ENCODE measurements around the gene INTS3. TPM values are rescaled to one million over a fixed set of nuclear protein-coding genes. Genes with fewer than 3 reads are reported as not detected.
"Not testable (repeated sequence)": the region's sequence is repeated elsewhere in the genome, so short reads cannot be mapped to it uniquely, and the experiment has no call there.

The INTS3 gene
- total RNA-seq, 1 donor from 2014 or later: 21.9 TPM

- peak; percentile 83 for DNase-seq (ENCODE audit: low spot score)
Measured at GRCh38 chr1:153775458-153776327, 47.8 kb downstream of the INTS3 start.

GRCh38 chr1:153776352-153776751, 48.5 kb downstream of the INTS3 start:
- ATAC-seq: no peak
- no peak for DNase-seq (ENCODE audit: low spot score)

More at GRCh38 chr1:153775458-153776327, 47.8 kb downstream of the INTS3 start:
- ATAC-seq: peak; percentile 66

- ATAC-seq (no peak), DNase-seq (ENCODE audit: low spot score) (no peak)
Measured at GRCh38 chr1:153776845-153777370, 49.1 kb downstream of the INTS3 start.

GRCh38 chr1:153777648-153778047, 49.8 kb downstream of the INTS3 start:
- peak; percentile 92 for DNase-seq (ENCODE audit: low spot score)
- peak; percentile 55 for ATAC-seq

DNA sequence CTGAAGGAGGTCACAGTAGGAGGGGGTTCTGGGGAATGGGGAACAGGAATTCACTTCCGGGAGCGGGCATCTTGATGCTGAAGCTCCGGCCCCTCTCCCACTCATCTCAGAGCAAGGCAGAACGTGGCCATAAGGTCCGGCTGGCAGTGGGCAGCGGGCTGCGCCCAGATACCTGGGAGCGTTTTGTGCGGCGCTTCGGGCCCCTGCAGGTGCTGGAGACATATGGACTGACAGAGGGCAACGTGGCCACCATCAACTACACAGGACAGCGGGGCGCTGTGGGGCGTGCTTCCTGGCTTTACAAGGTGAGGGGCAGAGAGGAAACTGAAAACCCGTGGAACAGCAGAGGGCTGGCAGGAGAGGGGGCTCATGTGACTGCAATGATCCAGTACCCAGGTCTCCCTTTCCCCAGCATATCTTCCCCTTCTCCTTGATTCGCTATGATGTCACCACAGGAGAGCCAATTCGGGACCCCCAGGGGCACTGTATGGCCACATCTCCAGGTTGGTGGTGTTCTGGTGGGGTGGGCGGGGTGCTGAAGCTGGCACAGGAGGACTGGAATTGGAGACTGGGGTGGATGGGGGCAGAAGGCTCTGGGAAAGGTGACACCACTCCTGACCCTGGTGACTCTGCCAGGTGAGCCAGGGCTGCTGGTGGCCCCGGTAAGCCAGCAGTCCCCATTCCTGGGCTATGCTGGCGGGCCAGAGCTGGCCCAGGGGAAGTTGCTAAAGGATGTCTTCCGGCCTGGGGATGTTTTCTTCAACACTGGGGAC, 50.4 kb downstream of the INTS3 start:
- ATAC-seq (no peak), DNase-seq (ENCODE audit: low spot score) (no peak)

DNA sequence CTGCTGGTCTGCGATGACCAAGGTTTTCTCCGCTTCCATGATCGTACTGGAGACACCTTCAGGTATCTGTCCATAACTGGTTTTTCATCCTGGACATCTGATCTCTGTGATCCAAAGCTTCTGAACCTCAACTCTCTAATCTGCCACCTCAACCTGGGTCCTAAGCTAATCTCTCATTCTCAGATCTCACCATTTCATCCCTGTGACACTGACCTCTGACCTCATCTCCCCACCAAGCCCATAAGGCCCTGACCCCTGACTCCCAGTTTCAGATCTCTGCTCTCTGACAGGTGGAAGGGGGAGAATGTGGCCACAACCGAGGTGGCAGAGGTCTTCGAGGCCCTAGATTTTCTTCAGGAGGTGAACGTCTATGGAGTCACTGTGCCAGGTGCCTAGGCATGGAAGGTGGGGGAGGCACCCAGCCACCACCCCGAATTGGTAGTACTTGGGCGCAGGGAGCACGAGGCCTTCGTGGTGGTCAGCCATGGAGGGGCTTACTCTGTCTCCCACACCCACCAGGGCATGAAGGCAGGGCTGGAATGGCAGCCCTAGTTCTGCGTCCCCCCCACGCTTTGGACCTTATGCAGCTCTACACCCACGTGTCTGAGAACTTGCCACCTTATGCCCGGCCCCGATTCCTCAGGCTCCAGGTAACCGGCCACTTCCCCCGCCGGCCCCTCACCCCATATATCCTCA, 51.1 kb downstream of the INTS3 start:
- no peak for ATAC-seq
- no peak for DNase-seq (ENCODE audit: low spot score)

DNA sequence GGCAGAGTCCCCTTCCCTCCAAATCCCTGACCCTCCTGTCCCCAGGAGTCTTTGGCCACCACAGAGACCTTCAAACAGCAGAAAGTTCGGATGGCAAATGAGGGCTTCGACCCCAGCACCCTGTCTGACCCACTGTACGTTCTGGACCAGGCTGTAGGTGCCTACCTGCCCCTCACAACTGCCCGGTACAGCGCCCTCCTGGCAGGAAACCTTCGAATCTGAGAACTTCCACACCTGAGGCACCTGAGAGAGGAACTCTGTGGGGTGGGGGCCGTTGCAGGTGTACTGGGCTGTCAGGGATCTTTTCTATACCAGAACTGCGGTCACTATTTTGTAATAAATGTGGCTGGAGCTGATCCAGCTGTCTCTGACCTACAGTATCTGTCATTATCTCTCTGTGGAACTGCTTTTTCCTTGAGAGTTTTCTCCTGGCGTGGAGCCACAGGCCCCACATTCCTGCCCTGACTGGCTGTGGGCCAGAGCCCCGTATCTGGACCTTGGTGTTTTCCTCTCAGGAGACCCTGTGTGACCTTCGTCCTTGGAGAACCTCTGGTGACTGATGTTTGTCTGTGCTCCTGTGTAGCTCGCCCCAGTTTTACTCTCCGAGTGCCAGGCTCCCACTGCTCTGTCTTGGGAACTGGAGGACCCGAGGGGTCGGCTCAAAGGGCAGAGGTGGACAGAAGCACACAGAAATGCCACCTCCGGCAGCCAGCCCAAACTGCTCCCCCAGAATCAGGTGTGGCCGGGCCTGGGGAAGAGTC, 52.1 kb downstream of the INTS3 start:
- no peak for DNase-seq (ENCODE audit: low spot score)

DNA sequence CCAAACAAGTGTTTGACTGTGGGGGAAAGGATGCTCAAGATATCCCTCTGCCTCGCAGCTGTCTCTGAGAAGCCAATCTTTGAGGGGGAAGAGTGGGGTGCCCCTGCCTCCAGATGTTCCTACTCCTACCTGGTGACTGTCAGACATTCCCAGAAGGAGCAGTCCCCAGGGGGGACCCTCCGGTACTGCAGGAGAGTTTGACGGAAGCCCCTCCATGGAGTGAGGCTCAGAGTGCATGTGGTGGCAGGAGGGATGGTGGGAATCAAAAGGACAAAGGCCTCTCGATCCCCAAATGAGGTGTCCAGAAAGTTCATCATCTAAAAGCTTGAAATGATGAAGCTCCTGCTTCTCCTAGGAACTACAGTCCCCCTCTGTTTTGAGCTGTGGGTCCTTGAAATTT, 52.7 kb downstream of the INTS3 start:
- no peak for DNase-seq (ENCODE audit: low spot score)
- no peak for ATAC-seq

More for the DNA sequence above, 52.1 kb downstream of the INTS3 start:
- ATAC-seq: no peak

GRCh38 chr1:153782648-153783047, 54.8 kb downstream of the INTS3 start:
- DNase-seq (ENCODE audit: low spot score); ATAC-seq: not testable (repeated sequence)

- peak; percentile 91 for DNase-seq (ENCODE audit: low spot score)
- peak; percentile 94 for ATAC-seq
Measured at GRCh38 chr1:153783233-153784190, 55.7 kb downstream of the INTS3 start.

GRCh38 chr1:153786038-153786790, 58.4 kb downstream of the INTS3 start:
- ATAC-seq: no peak
- no peak for DNase-seq (ENCODE audit: low spot score)

DNA sequence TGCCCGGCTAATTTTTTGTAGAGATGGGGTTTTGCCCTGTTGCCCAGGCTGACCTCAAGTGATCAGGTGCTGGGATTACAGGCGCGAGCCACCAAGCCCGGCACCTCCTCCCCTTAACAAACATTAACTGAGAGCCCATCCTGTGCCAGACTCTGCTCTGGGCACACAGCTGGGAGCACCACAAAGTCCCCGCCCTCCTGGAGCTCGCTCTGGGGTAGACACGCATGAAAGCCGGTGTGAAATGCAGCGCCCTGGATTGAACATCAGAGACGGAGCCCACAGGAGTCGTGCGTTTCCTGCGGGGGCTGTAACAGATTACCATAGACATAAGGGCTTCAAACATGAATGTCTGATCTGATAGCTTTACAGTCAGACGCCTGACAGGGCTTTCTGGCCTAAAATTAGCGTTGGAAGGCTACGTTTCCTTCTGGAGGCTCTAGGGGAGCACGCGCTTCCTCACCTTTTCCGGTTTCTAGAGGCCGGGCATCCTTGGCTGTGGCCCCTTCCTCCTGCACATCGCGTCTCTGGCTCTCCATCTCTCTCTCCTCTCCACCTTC, 61.7 kb downstream of the INTS3 start:
- DNase-seq (ENCODE audit: low spot score): peak; percentile 90

DNA sequence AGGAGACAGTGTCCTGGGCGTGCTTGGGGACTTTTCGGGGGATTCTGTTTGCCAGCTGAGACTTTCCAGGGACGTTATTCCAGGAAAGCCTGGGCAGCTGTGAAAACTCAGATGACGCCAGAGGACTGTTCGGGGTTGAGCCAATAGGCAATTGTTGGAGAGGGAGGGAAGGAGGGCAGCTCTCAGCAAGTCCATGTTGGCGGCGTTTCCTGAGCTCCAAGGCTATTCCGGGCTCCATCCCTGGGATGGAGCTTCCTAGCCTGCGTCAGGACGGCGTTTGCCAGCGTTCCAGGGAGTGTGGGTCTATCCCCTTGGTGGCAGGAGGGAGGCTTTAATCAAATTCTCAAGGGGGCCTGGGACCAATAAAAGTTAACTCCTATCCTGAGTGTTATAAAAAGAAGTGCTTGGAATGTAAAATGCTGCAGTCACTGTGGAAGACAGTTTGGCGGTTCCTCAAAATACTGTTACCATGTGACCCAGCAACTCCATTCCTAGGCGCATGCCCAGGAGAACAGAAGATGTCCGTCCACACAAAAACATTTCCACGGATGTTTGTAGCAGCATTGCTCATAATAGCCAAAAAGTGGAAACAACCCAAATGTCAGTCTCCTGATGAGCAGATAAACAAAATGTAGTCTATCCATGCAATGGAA, 62.6 kb downstream of the INTS3 start:
- peak; percentile 20 for ATAC-seq
- no peak for DNase-seq (ENCODE audit: low spot score)

More for the DNA sequence above, 61.7 kb downstream of the INTS3 start:
- peak; percentile 96 for ATAC-seq

DNA sequence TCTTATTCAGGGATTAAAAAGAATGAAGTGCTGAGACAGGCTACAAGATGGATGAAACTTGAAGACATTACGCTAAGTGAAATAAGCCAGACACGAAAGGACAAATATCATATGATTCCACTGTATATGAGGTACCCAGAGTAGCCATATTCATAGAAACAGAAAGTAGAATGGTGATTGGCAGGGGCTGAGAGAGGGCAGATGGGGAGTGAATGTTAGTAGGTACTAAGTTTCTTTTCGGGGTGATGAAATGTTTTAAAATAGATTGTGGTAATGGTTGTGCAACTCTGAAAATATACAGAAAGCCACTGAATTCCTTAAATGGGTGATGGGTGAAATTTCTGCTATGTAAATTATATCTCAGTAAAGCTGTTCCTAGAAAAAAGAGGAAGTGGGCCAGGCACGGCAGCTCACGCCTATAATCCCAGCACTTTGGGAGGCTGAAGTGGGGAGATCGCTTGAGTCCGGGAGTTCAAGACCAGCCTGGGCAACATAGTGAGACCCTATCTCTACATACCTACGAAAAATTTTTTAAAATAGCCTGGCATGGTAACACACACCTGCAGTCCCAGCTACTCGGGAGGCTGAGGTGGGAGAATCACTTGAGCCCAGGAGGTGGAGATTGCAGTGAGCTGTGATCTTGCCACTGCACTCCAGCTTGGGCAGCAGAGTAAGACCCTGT, 63.3 kb downstream of the INTS3 start:
- ATAC-seq (no peak), DNase-seq (ENCODE audit: low spot score) (no peak)

DNA sequence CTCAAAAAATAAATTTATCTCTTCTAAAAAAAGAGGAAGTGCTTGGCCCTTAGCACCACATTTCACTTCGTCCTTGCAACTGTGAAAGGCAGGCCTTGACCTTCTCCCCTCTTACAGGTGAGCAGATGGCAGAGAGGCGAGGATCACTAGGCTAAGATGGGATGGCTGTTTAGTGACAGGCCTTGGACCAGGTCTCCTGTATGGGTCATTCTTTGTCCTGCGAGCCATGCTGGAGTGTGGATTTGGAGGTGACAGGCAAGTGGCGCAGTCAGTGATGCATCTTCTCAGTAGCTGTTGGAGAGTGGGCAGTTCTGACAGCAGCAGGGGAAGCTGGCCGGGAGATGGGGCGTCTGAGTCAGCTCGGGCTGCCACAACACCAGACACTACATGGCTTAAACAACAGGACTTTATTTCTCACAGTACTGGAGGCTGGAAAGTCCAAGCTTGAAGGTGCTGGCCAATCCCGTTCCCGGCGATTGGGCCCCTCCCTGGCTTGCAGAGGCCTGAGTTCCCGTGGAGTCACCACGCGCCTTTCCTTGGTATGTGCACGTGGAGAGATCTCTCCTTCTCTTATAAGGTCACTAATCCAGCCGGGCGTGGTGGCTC, 63.9 kb downstream of the INTS3 start:
- DNase-seq (ENCODE audit: low spot score) (no peak), ATAC-seq (no peak)

DNA sequence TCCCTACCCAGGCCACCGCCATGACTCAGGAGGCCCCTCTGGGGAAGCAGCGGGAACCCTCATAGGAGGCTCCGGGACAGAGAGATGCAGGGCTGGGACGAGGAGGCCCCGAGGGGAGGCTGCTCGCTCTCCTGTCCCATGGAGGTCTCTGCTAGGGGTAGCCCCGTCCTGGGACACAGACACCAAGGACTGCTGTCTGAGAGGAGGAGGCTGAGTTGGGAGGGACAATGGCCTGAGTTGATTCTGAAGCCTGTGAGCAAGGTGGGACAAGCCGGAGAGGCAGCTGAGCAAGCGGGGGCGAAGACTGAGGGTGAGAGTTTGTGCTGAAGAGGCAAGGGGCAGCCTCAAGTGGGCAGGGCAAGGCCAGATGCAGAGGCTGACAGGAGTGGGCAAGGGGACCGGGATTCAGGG, 64.8 kb downstream of the INTS3 start:
- ATAC-seq: no peak
- no peak for DNase-seq (ENCODE audit: low spot score)
